ENCODE measurements around the gene C1QTNF6. TPM values are rescaled to one million over a fixed set of nuclear protein-coding genes. Genes with fewer than 3 reads are reported as not detected.

Gene C1QTNF6
- total and polyA plus RNA-seq, 2 experiments from 2014 or later, result 1.7 to 2.3 TPM

DNA sequence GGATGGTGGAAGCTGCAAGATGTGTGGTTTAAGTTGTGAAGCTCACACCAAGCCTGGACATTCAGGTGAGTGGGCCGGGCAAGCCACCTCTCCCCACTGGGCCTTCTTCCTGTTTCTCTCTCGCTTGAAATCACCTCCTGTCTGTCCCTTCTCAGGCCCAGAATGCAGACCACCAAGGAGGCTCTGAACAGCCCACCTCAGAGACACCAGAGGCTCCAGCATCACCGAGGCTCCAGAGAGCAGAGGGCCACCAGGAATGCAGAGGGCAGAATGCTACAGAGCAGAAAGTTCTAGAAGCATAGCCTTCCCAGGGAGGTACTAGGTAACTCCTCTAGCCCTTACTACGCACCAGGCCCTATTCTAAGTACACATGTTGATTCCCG, 23.6 kb downstream of the C1QTNF6 start (continued):
- TF ChIP-seq, protein P1, sequence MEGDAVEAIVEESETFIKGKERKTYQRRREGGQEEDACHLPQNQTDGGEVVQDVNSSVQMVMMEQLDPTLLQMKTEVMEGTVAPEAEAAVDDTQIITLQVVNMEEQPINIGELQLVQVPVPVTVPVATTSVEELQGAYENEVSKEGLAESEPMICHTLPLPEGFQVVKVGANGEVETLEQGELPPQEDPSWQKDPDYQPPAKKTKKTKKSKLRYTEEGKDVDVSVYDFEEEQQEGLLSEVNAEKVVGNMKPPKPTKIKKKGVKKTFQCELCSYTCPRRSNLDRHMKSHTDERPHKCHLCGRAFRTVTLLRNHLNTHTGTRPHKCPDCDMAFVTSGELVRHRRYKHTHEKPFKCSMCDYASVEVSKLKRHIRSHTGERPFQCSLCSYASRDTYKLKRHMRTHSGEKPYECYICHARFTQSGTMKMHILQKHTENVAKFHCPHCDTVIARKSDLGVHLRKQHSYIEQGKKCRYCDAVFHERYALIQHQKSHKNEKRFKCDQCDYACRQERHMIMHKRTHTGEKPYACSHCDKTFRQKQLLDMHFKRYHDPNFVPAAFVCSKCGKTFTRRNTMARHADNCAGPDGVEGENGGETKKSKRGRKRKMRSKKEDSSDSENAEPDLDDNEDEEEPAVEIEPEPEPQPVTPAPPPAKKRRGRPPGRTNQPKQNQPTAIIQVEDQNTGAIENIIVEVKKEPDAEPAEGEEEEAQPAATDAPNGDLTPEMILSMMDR (conservative IDR thresholded peaks at IDR 0.05; ENCODE audit: low read depth in 2 of 2), result no peak
- TF ChIP-seq EZH2 (IDR thresholded peaks at IDR 0.05; ENCODE audit: low read depth, unreplicated experiment), result no peak
- TF ChIP-seq ZNF331 (CRISPR knock-in tag; IDR thresholded peaks at IDR 0.05; ENCODE audit: low read depth), result no peak
- TF ChIP-seq JUNB (IDR thresholded peaks at IDR 0.05; ENCODE audit: unreplicated experiment), result no peak
- TF ChIP-seq EZH2phosphoT487 (IDR thresholded peaks at IDR 0.05; ENCODE audit: unreplicated experiment), result no peak
- TF ChIP-seq CREB1 (CRISPR knock-in tag; IDR thresholded peaks at IDR 0.05; ENCODE audit: low read depth), result no peak
- TF ChIP-seq, protein P2, sequence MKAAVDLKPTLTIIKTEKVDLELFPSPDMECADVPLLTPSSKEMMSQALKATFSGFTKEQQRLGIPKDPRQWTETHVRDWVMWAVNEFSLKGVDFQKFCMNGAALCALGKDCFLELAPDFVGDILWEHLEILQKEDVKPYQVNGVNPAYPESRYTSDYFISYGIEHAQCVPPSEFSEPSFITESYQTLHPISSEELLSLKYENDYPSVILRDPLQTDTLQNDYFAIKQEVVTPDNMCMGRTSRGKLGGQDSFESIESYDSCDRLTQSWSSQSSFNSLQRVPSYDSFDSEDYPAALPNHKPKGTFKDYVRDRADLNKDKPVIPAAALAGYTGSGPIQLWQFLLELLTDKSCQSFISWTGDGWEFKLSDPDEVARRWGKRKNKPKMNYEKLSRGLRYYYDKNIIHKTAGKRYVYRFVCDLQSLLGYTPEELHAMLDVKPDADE (IDR thresholded peaks at IDR 0.05), result no peak
- no peak for TF ChIP-seq POLR2AphosphoS5 (IDR thresholded peaks at IDR 0.05; ENCODE audit: low read depth)

DNA sequence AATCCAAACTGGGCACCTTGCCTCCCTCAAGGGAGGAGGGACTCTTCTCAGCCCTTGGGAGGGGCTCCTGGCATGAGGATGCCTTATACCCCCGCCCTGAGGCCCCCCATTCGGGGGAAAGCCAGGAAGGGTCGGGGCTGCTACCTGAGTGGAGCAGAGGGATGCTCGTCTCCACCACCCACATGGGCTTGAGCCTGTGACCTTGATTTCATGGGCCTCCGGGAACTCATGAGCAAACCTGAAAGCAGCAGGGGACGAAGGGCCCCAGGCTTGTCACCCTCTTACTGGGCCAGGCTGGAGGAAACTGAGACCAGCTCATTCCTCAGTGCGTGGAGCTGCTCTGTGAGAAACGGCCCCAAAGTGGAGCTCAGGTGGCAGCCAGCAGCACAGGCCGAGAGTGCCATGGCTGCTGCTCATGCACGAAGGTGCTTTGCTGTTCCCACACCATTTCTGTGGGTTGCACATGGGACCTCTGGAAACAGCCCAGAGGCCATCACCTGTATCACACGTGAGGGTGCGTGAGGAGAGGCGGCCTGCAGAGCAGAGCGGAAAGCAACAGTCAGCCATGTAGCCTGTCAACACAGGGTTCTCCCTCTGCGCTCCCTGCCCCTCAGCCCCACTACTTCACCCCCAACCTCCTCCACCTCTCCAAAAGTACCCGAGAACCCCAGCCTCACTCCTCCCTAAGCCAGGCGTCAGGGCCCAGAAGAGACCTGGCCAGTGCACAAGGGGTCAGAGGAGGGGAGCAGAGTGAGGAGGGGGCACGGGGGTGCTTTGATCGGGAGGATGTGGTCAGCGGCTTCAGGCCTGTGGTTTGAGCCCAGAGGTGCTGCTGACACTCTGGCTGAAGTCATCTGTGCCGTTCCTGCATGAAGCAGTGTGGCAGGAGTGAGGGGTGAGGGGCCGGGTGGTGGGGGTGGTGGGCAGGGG, 24.2 kb downstream of the C1QTNF6 start:
- no peaks in the 10 kb centered on the region for H3K9me2 ChIP-seq (ENCODE audit: insufficient read depth)
- H2AFZ ChIP-seq, result no peak overlapping the region
- no peaks in the 10 kb centered on the region for H3K27me3 ChIP-seq (ENCODE audit: insufficient read depth)
- no peaks in the 10 kb centered on the region for H3K36me3 ChIP-seq (ENCODE audit: insufficient read depth)
- H3K27ac ChIP-seq (ENCODE audit: low read depth), result no peak overlapping the region
- H3K79me2 ChIP-seq (replicated peaks; ENCODE audit: insufficient read depth), result no peaks in the 10 kb centered on the region
- Mint-ChIP-seq H3K36me3 (ENCODE audit: low read depth) (no peaks in the 10 kb centered on the region), H3K27ac (no peak overlapping the region), H3K4me3 (no peak overlapping the region), H3K4me1 (peaks cover 23% of the 10 kb centered on the region), H3K9me3 (peaks cover 4% of the 10 kb centered on the region; the same call in 2 of the 3 replicates), H3K27me3 (ENCODE audit: insufficient read depth, low read depth, poor library complexity) (peaks cover 7% of the 10 kb centered on the region)
- no peaks in the 10 kb centered on the region; the same call in 1 of the 2 replicates for H3K4me1 ChIP-seq (ENCODE audit: insufficient read depth)
- no peak overlapping the region for H3K4me2 ChIP-seq
- no peak overlapping the region for H3K4me3 ChIP-seq
- no peaks in the 10 kb centered on the region for H4K20me1 ChIP-seq (replicated peaks; ENCODE audit: insufficient read depth)
- no peak for DNase-seq (ENCODE audit: low spot score)
- ATAC-seq, result no peak
- no peaks in the 10 kb centered on the region for H3F3A ChIP-seq (replicated peaks; ENCODE audit: low read depth)
- TF ChIP-seq STAT1 (IDR thresholded peaks at IDR 0.05; ENCODE audit: unreplicated experiment) (no peak), JUNB (IDR thresholded peaks at IDR 0.05; ENCODE audit: unreplicated experiment) (no peak), EZH2 (IDR thresholded peaks at IDR 0.05; ENCODE audit: low read depth, unreplicated experiment) (no peak), ZNF331 (CRISPR knock-in tag; IDR thresholded peaks at IDR 0.05; ENCODE audit: low read depth) (no peak), NANOG (IDR thresholded peaks at IDR 0.05; ENCODE audit: borderline replicate concordance) (no peak), CREB1 (CRISPR knock-in tag; IDR thresholded peaks at IDR 0.05; ENCODE audit: low read depth) (no peak)
- TF ChIP-seq, protein P2 (IDR thresholded peaks at IDR 0.05), result no peak
- TF ChIP-seq, protein P3, sequence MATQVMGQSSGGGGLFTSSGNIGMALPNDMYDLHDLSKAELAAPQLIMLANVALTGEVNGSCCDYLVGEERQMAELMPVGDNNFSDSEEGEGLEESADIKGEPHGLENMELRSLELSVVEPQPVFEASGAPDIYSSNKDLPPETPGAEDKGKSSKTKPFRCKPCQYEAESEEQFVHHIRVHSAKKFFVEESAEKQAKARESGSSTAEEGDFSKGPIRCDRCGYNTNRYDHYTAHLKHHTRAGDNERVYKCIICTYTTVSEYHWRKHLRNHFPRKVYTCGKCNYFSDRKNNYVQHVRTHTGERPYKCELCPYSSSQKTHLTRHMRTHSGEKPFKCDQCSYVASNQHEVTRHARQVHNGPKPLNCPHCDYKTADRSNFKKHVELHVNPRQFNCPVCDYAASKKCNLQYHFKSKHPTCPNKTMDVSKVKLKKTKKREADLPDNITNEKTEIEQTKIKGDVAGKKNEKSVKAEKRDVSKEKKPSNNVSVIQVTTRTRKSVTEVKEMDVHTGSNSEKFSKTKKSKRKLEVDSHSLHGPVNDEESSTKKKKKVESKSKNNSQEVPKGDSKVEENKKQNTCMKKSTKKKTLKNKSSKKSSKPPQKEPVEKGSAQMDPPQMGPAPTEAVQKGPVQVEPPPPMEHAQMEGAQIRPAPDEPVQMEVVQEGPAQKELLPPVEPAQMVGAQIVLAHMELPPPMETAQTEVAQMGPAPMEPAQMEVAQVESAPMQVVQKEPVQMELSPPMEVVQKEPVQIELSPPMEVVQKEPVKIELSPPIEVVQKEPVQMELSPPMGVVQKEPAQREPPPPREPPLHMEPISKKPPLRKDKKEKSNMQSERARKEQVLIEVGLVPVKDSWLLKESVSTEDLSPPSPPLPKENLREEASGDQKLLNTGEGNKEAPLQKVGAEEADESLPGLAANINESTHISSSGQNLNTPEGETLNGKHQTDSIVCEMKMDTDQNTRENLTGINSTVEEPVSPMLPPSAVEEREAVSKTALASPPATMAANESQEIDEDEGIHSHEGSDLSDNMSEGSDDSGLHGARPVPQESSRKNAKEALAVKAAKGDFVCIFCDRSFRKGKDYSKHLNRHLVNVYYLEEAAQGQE (IDR thresholded peaks at IDR 0.05; ENCODE audit: unreplicated experiment), result no peak
- TF ChIP-seq, protein P1 (conservative IDR thresholded peaks at IDR 0.05; ENCODE audit: low read depth in 2 of 2), result no peak
